Measurements from ENCODE around the gene MPZL1. TPM values are rescaled to one million over a fixed set of nuclear protein-coding genes. Genes with fewer than 3 reads are reported as not detected.

The MPZL1 gene
- 46.7 TPM for polyA plus RNA-seq (2012; ENCODE audit: insufficient read depth, insufficient read length, low read depth)

DNA sequence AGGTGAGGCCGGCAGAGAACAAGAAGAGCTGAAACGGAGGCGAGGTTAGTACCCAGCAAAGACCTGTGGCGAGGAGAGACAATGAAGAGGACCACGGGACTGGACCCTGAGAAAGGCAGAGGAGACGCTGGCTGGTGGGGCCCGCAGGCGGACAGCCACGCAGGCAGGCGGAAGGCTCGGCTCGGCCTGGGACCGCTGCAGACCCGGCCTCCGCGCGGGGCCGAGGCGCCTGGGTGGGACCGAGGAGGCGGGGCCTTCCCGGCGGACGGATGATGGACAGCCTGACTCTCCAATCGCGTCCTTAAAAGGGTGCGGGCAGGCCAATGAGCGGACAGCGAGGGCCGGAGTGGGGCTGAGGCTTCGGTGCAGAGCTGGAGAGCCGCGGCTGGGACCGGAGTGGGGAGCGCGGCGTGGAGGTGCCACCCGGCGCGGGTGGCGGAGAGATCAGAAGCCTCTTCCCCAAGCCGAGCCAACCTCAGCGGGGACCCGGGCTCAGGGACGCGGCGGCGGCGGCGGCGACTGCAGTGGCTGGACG lies at the start of gene MPZL1:
MPZL1 (plus strand) TSS at position 366 of the 535 bp plus-strand sequence. CDS start 170 bp downstream, outside the sequence.
- DNase-seq, result peak; percentile 94
- Histone ChIP-seq H3K27me3 (no peaks in the 10 kb centered on the region), H3K4me1 (peaks cover 3% of the 10 kb centered on the region; the same call in 1 of the 2 replicates), H3K36me3 (peaks cover 4% of the 10 kb centered on the region; the same call in 1 of the 2 replicates), H3K9me3 (no peaks in the 10 kb centered on the region), H3K4me3 (ENCODE audit: low read depth, low read length) (peak within 1 kb of the TSS; percentile 75)
- TF ChIP-seq, protein P1, sequence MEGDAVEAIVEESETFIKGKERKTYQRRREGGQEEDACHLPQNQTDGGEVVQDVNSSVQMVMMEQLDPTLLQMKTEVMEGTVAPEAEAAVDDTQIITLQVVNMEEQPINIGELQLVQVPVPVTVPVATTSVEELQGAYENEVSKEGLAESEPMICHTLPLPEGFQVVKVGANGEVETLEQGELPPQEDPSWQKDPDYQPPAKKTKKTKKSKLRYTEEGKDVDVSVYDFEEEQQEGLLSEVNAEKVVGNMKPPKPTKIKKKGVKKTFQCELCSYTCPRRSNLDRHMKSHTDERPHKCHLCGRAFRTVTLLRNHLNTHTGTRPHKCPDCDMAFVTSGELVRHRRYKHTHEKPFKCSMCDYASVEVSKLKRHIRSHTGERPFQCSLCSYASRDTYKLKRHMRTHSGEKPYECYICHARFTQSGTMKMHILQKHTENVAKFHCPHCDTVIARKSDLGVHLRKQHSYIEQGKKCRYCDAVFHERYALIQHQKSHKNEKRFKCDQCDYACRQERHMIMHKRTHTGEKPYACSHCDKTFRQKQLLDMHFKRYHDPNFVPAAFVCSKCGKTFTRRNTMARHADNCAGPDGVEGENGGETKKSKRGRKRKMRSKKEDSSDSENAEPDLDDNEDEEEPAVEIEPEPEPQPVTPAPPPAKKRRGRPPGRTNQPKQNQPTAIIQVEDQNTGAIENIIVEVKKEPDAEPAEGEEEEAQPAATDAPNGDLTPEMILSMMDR (IDR thresholded peaks at IDR 0.05; ENCODE audit: low read depth, low read length), result no peak

GRCh38 chr1:167672831-167673230 lies 49.0 kb upstream of the MPZL1 start:
- Histone ChIP-seq H3K9me3 (no peaks in the 10 kb centered on the region), H3K4me1 (0 out of 2 replicates have a peak, but pooled peaks cover 2% of the 10 kb centered on the region), H3K27me3 (no peaks in the 10 kb centered on the region), H3K4me3 (ENCODE audit: low read depth, low read length) (no peak overlapping the region), H3K36me3 (no peaks in the 10 kb centered on the region)
- no peak for DNase-seq
- TF ChIP-seq, protein P1 (IDR thresholded peaks at IDR 0.05; ENCODE audit: low read depth, low read length), result no peak

- Histone ChIP-seq H3K4me3 (ENCODE audit: low read depth, low read length) (no peak overlapping the region), H3K27me3 (no peaks in the 10 kb centered on the region), H3K9me3 (no peaks in the 10 kb centered on the region), H3K4me1 (0 out of 2 replicates have a peak, but pooled peaks cover 2% of the 10 kb centered on the region), H3K36me3 (no peaks in the 10 kb centered on the region)
- TF ChIP-seq, protein P1 (IDR thresholded peaks at IDR 0.05; ENCODE audit: low read depth, low read length), result no peak
- no peak for DNase-seq
Observed at GRCh38 chr1:167673265-167673664, 48.5 kb upstream of the MPZL1 start.

DNA sequence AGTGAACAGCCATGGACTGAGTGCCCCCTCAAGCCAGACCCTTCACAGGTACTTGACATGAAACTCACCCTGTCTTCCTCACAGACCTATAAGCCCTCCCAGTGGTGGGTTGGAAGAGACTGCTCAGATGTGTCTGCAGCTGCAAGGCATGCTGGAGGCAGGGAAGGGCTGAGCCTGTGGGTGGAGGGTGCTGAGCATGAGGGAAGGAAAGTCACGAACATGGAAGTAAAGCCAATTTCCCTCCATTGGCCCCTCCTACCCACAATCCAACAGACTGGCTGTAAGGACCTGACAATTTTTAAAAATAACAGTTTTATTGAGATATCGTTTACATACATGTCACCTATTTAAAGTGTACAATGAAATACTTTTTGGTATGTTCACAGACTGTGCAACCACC lies 47.6 kb upstream of the MPZL1 start:
- TF ChIP-seq, protein P1 (IDR thresholded peaks at IDR 0.05; ENCODE audit: low read depth, low read length), result no peak
- Histone ChIP-seq H3K4me3 (ENCODE audit: low read depth, low read length) (no peak overlapping the region), H3K27me3 (no peaks in the 10 kb centered on the region), H3K36me3 (no peaks in the 10 kb centered on the region), H3K9me3 (no peaks in the 10 kb centered on the region), H3K4me1 (peaks cover 6% of the 10 kb centered on the region)
- DNase-seq, result no peak

- no peak overlapping the region for H3K4me3 ChIP-seq (ENCODE audit: low read depth, low read length)
- no peaks in the 10 kb centered on the region for H3K36me3 ChIP-seq
- TF ChIP-seq, protein P1 (IDR thresholded peaks at IDR 0.05; ENCODE audit: low read depth, low read length), result no peak
- DNase-seq, result no peak
- H3K9me3 ChIP-seq, result no peaks in the 10 kb centered on the region
- H3K4me1 ChIP-seq, result peaks cover 6% of the 10 kb centered on the region
- no peaks in the 10 kb centered on the region for H3K27me3 ChIP-seq
Observed at GRCh38 chr1:167675440-167675839, 46.3 kb upstream of the MPZL1 start.

DNA sequence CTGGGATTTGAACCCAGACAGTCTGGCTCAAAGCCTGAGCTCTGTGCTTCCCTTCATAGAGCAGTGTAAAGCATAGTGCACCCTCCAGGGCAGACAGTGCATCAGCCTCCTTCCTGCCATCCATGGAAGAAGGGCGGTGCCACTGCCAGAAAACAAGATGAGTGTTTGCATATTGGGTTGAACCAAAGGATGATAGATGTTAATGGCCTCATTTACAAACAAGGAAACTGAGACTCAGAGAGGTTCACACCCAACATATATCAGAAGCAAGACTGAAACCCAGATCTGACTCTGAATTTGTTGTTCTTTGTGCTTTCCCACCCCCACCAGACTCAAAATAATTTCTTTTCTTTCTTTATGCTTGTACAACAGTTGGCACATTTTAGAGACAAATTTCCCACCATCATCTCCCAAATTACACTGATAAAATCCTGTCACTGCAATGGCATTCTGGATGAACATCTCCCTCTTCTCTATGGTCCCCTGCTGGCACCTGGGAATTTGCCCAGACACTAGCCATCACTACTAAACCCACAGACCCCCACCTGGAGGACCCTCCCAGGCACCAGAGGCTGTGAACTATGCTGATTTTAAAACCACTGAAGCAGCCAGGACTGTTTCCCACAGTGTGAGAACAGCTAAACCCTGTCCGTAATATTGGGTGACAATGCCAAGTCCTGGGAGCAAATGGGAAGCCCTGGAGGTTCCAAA lies 45.4 kb upstream of the MPZL1 start:
- Histone ChIP-seq H3K4me1 (peaks cover 6% of the 10 kb centered on the region), H3K4me3 (ENCODE audit: low read depth, low read length) (no peak overlapping the region)
- no peak for DNase-seq

More for the DNA sequence above, 45.4 kb upstream of the MPZL1 start:
- no peaks in the 10 kb centered on the region for H3K36me3 ChIP-seq
- TF ChIP-seq, protein P1 (IDR thresholded peaks at IDR 0.05; ENCODE audit: low read depth, low read length), result no peak
- H3K27me3 ChIP-seq, result no peaks in the 10 kb centered on the region
- no peaks in the 10 kb centered on the region for H3K9me3 ChIP-seq
